Endothelial cell (in vitro differentiated cells): Measurements from ENCODE around the gene PADI1. TPM values are rescaled to one million over a fixed set of nuclear protein-coding genes. Genes with fewer than 3 reads are reported as not detected.

Experiments used
- DNase-seq: peaks from one replicate; pipeline ENCODE4 v3.0.0; 2021; ENCODE audit warnings: low spot score
- H3K27ac Mint-ChIP-seq: one replicate; pipeline ENCODE4 v1.8.0; 2021; ENCODE audit warnings: mixed read lengths, inconsistent platforms; ENCODE audit not compliant: unreplicated experiment
- H3K27me3 Mint-ChIP-seq: one replicate; pipeline ENCODE4 v1.8.0; 2021; ENCODE audit warnings: mild to moderate bottlenecking, moderate library complexity, mixed read lengths, inconsistent platforms; ENCODE audit not compliant: unreplicated experiment
- H3K36me3 Mint-ChIP-seq: one replicate; pipeline ENCODE4 v1.8.0; 2021; ENCODE audit warnings: mild to moderate bottlenecking, low read depth, mixed read lengths, inconsistent platforms; ENCODE audit not compliant: unreplicated experiment
- H3K4me1 Mint-ChIP-seq: one replicate; pipeline ENCODE4 v1.8.0; 2021; ENCODE audit warnings: mild to moderate bottlenecking, mixed read lengths, inconsistent platforms; ENCODE audit not compliant: unreplicated experiment
- H3K4me3 Mint-ChIP-seq: one replicate; pipeline ENCODE4 v1.8.0; 2021; ENCODE audit warnings: mild to moderate bottlenecking, mixed read lengths, inconsistent platforms; ENCODE audit not compliant: unreplicated experiment
- H3K9me3 Mint-ChIP-seq: one replicate; pipeline ENCODE4 v1.8.0; 2021; ENCODE audit warnings: mixed read lengths, inconsistent platforms; ENCODE audit not compliant: unreplicated experiment
- total RNA-seq: library from RNA; stranded (reverse); fragmentation: NEBNext Ultra II Directional; extraction: Animal tissue kit (Norgen Biotek cat#: 25700); gene quantifications from one replicate; pipeline ENCODE4 v1.2.1, GENCODE V29; 2021; ENCODE audit not compliant: unreplicated experiment
- TF ChIP-seq, protein P1 (sequence below): fragments of 200-600 bp; sonication (generic); IDR thresholded peaks from one replicate; pipeline ENCODE4 v1.5.0; 2021; ENCODE audit warnings: antibody characterized with exemption; ENCODE audit not compliant: unreplicated experiment

The PADI1 gene
- total RNA-seq, 1 donor from 2014 or later = 0.08 TPM

GRCh38 chr1:17233675-17234320 is 28.9 kb downstream of the PADI1 start:
- Mint-ChIP-seq H3K9me3 (no peaks in the 10 kb centered on the region), H3K4me3 (no peak overlapping the region), H3K27me3 (peaks cover 4% of the 10 kb centered on the region), H3K36me3 (no peaks in the 10 kb centered on the region), H3K4me1 (no peaks in the 10 kb centered on the region), H3K27ac (no peak overlapping the region)
- no peak for DNase-seq
- TF ChIP-seq, protein P1, sequence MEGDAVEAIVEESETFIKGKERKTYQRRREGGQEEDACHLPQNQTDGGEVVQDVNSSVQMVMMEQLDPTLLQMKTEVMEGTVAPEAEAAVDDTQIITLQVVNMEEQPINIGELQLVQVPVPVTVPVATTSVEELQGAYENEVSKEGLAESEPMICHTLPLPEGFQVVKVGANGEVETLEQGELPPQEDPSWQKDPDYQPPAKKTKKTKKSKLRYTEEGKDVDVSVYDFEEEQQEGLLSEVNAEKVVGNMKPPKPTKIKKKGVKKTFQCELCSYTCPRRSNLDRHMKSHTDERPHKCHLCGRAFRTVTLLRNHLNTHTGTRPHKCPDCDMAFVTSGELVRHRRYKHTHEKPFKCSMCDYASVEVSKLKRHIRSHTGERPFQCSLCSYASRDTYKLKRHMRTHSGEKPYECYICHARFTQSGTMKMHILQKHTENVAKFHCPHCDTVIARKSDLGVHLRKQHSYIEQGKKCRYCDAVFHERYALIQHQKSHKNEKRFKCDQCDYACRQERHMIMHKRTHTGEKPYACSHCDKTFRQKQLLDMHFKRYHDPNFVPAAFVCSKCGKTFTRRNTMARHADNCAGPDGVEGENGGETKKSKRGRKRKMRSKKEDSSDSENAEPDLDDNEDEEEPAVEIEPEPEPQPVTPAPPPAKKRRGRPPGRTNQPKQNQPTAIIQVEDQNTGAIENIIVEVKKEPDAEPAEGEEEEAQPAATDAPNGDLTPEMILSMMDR = no peak

DNA sequence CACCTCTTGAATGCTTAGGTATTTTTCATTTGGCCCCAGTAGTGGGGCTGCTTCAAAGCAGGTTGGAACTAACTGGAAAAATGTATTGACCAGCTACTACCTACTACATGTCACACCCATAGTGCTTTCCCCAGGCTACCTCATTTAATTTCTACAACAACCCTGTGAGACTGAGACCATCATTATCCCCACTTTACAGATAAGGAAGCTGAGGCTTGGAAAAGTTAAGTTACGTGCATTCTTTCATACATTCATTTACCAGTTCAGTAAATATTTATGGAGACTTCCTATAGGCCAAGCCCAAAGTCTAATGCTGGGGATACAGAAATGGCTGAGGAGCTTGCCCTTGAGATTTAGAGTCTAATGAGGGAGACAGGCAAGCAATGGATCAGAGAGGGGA is 29.5 kb downstream of the PADI1 start:
- H3K27ac Mint-ChIP-seq = no peak overlapping the region
- TF ChIP-seq, protein P1 = no peak
- H3K9me3 Mint-ChIP-seq = no peaks in the 10 kb centered on the region
- H3K4me1 Mint-ChIP-seq = no peaks in the 10 kb centered on the region
- no peak for DNase-seq
- peaks cover 4% of the 10 kb centered on the region for H3K27me3 Mint-ChIP-seq
- no peak overlapping the region for H3K4me3 Mint-ChIP-seq
- no peaks in the 10 kb centered on the region for H3K36me3 Mint-ChIP-seq

DNA sequence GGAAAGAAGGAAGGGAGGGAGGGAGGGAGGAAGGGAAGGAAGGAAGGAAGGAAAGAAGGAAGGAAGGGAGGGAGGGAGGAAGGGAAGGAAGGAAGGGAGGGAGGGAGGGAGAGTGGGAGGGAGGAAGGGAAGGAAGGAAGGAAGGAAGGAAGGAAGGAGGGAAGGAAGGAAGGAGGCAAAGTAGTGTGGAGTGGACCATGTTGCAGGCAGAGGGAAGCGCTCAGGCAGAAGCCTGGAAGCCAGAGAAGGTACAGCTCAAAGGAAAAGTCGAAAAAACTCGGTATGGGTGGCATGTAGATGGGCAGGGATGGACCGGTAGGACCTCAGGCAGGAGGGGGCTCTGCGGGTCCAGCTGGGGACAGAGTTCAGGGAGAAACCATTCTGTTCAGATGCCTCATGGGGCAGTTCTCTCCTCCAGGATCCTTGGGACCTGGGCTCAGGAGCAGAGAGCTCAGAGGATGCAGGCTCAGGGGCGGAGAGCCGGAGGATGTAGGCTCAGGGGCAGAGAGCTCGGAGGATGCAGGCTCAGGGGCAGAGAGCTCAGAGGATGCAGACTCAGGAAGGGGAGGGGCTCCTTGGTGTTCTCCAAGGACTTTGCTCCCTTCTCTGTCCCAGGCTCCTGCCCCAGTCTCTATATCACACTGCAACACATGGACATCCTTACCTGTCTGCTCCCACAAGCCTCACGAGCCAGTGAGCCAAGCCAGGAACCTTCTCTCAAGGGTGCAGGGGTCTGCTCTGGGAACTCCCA is 30.4 kb downstream of the PADI1 start:
- Mint-ChIP-seq H3K4me1 (no peaks in the 10 kb centered on the region), H3K27me3 (peaks cover 4% of the 10 kb centered on the region), H3K27ac (no peak overlapping the region), H3K9me3 (no peaks in the 10 kb centered on the region), H3K4me3 (no peak overlapping the region), H3K36me3 (no peaks in the 10 kb centered on the region)
- no peak for DNase-seq
- TF ChIP-seq, protein P1 = no peak

DNA sequence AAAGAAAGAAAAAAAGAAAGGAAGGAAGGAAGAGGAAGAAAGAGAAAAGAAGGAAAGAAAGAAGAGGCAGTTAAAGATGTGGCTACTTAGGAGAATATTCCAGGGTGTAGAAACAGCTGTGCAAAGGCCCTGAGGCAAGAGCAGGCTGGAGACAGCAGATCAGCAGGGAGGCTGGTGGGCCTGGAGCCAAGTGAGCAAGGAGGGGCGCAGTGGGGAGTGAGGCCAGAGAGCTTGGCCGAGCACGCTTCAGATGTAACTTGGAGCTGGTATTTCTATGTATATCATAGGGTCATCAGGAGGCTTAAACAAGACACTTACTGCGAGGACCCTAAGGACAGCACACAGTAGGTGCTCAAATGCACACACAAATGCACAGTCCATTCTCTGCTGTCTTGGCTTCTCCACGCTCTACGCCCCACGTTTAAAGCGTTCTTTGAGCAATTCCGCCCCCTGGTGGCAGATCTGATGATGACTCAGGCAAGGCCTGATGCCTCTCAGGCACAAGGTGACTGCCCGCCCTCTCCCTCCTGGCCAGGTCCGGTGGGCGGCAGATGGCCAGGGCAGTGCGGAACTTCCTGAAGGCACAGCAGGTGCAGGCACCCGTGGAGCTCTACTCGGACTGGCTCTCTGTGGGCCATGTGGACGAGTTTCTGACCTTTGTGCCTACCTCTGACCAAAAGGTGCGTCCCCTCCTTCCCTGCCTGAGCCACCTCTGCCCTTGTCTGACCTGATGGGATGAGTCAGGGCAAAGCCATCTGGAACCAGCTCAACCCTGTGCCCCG is 32.0 kb downstream of the PADI1 start:
- Mint-ChIP-seq H3K4me1 (no peaks in the 10 kb centered on the region), H3K27me3 (peaks cover 7% of the 10 kb centered on the region), H3K27ac (no peak overlapping the region), H3K36me3 (no peaks in the 10 kb centered on the region), H3K9me3 (no peaks in the 10 kb centered on the region), H3K4me3 (no peak overlapping the region)
- TF ChIP-seq, protein P1 = peak; percentile 92
- peak; percentile 94 for DNase-seq
